Measurements from ENCODE around the gene SETBP1. TPM values are rescaled to one million over a fixed set of nuclear protein-coding genes. Genes with fewer than 3 reads are reported as not detected.

Gene SETBP1
- total RNA-seq, 1 donor from 2014 or later: 83.3 TPM

- H3K4me1 Mint-ChIP-seq (ENCODE audit: low read depth, unreplicated experiment): peaks cover 27% of the 10 kb centered on the region
- peaks cover 1% of the 10 kb centered on the region for H3K9me3 Mint-ChIP-seq (ENCODE audit: unreplicated experiment)
- TF ChIP-seq CTCF (IDR thresholded peaks at IDR 0.05; ENCODE audit: partially characterized antibody, unreplicated experiment): no peak
- H3K36me3 Mint-ChIP-seq (ENCODE audit: unreplicated experiment): peaks cover 23% of the 10 kb centered on the region
- DNase-seq: no peak
- H3K27ac Mint-ChIP-seq (ENCODE audit: unreplicated experiment): no peak overlapping the region
- H3K4me3 Mint-ChIP-seq (ENCODE audit: unreplicated experiment): no peak overlapping the region
- peaks cover 7% of the 10 kb centered on the region for H3K27me3 Mint-ChIP-seq (ENCODE audit: unreplicated experiment)
Measured at GRCh38 chr18:44709307-44710126, 28.8 kb downstream of the SETBP1 start.

GRCh38 chr18:44710931-44711330, 30.2 kb downstream of the SETBP1 start:
- peak overlapping the region; percentile 5 for H3K27ac Mint-ChIP-seq (ENCODE audit: unreplicated experiment)
- H3K9me3 Mint-ChIP-seq (ENCODE audit: unreplicated experiment): peaks cover 1% of the 10 kb centered on the region
- H3K4me3 Mint-ChIP-seq (ENCODE audit: unreplicated experiment): no peak overlapping the region
- peaks cover 10% of the 10 kb centered on the region for H3K27me3 Mint-ChIP-seq (ENCODE audit: unreplicated experiment)
- peaks cover 23% of the 10 kb centered on the region for H3K36me3 Mint-ChIP-seq (ENCODE audit: unreplicated experiment)
- no peak for TF ChIP-seq CTCF (IDR thresholded peaks at IDR 0.05; ENCODE audit: partially characterized antibody, unreplicated experiment)
- H3K4me1 Mint-ChIP-seq (ENCODE audit: low read depth, unreplicated experiment): peaks cover 41% of the 10 kb centered on the region
- DNase-seq: no peak

- peaks cover 10% of the 10 kb centered on the region for H3K27me3 Mint-ChIP-seq (ENCODE audit: unreplicated experiment)
- DNase-seq: no peak
- H3K36me3 Mint-ChIP-seq (ENCODE audit: unreplicated experiment): peaks cover 17% of the 10 kb centered on the region
- peaks cover 1% of the 10 kb centered on the region for H3K9me3 Mint-ChIP-seq (ENCODE audit: unreplicated experiment)
- TF ChIP-seq CTCF (IDR thresholded peaks at IDR 0.05; ENCODE audit: partially characterized antibody, unreplicated experiment): no peak
- no peak overlapping the region for H3K4me3 Mint-ChIP-seq (ENCODE audit: unreplicated experiment)
- H3K27ac Mint-ChIP-seq (ENCODE audit: unreplicated experiment): peak overlapping the region; percentile 56
- H3K4me1 Mint-ChIP-seq (ENCODE audit: low read depth, unreplicated experiment): peaks cover 46% of the 10 kb centered on the region
Measured at GRCh38 chr18:44712025-44712424, 31.3 kb downstream of the SETBP1 start.

GRCh38 chr18:44713435-44713834, 32.7 kb downstream of the SETBP1 start:
- Mint-ChIP-seq H3K9me3 (ENCODE audit: unreplicated experiment) (peaks cover 3% of the 10 kb centered on the region), H3K27ac (ENCODE audit: unreplicated experiment) (peak overlapping the region; percentile 55), H3K4me3 (ENCODE audit: unreplicated experiment) (no peak overlapping the region), H3K27me3 (ENCODE audit: unreplicated experiment) (peaks cover 10% of the 10 kb centered on the region), H3K4me1 (ENCODE audit: low read depth, unreplicated experiment) (peaks cover 54% of the 10 kb centered on the region), H3K36me3 (ENCODE audit: unreplicated experiment) (peaks cover 11% of the 10 kb centered on the region)
- no peak for DNase-seq
- no peak for TF ChIP-seq CTCF (IDR thresholded peaks at IDR 0.05; ENCODE audit: partially characterized antibody, unreplicated experiment)

- no peak for DNase-seq
- Mint-ChIP-seq H3K36me3 (ENCODE audit: unreplicated experiment) (peaks cover 11% of the 10 kb centered on the region), H3K4me1 (ENCODE audit: low read depth, unreplicated experiment) (peaks cover 57% of the 10 kb centered on the region), H3K4me3 (ENCODE audit: unreplicated experiment) (peak overlapping the region; percentile 9), H3K9me3 (ENCODE audit: unreplicated experiment) (peaks cover 5% of the 10 kb centered on the region), H3K27me3 (ENCODE audit: unreplicated experiment) (peaks cover 15% of the 10 kb centered on the region), H3K27ac (ENCODE audit: unreplicated experiment) (peak overlapping the region; percentile 98)
- no peak for TF ChIP-seq CTCF (IDR thresholded peaks at IDR 0.05; ENCODE audit: partially characterized antibody, unreplicated experiment)
Measured at GRCh38 chr18:44714376-44714775, 33.7 kb downstream of the SETBP1 start.

Data from glutamatergic neuron (in vitro differentiated cells).